HCT116 (cell line): Measurements from ENCODE around the gene RELA.

Source experiments
- POLR2A ChIP-seq: IDR thresholded peaks from 2 replicates; pipeline ENCODE4 v1.7.0; 2011; ENCODE audit warnings: borderline replicate concordance; ENCODE audit not compliant: insufficient read depth, insufficient read length; ENCODE audit errors: extremely low read depth
- SP1 ChIP-seq: IDR thresholded peaks from 2 replicates; pipeline ENCODE4 v1.6.1; 2012; ENCODE audit warnings: low read depth
- YY1 ChIP-seq: IDR thresholded peaks from 2 replicates; pipeline ENCODE4 v1.6.1; 2011; ENCODE audit warnings: low read length, low read depth, moderate library complexity, mild to moderate bottlenecking; ENCODE audit not compliant: insufficient replicate concordance; ENCODE audit errors: extremely low read depth
- TF ChIP-seq, protein P1 (sequence below), 3 experiments: fragments of 200-600 bp in 1 of 3; sonication (generic) in 1 of 3; IDR thresholded peaks in 2 of 3; conservative IDR thresholded peaks in 1 of 3; 2 replicates each; pipeline ENCODE4 v1.5.1; 2012 to 2017; ENCODE audit warnings: low read depth in 2 of 3, low read length in 2 of 3, antibody characterized with exemption in 1 of 3, borderline replicate concordance in 1 of 3, control low read depth in 1 of 3, mild to moderate bottlenecking in 1 of 3, mixed read lengths in 1 of 3, mixed run types in 1 of 3, moderate library complexity in 1 of 3; ENCODE audit not compliant: insufficient read depth in 1 of 3

DNA sequence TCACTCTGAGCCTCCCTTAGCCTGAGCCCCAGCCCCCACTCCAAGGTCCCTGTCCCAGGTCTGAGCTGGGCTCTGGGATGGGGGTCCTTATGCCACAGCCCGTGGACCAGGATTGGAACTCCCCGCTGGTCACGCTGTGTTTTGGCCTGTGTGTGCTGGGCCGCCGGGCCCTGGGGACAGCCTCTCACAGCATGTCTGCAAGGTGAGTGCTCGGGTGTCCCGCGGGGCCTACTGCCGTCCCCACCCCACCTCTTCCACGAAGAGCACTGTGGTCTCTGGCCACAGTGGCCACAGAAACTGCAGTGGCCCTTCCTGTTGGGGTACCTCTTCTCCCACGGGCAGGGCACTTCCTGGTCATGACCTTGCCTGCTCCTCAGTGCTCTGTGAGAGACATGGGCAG, 28.3 kb downstream of the RELA start:
- TF ChIP-seq POLR2A (no peak), YY1 (no peak), SP1 (no peak)
- TF ChIP-seq, protein P1, sequence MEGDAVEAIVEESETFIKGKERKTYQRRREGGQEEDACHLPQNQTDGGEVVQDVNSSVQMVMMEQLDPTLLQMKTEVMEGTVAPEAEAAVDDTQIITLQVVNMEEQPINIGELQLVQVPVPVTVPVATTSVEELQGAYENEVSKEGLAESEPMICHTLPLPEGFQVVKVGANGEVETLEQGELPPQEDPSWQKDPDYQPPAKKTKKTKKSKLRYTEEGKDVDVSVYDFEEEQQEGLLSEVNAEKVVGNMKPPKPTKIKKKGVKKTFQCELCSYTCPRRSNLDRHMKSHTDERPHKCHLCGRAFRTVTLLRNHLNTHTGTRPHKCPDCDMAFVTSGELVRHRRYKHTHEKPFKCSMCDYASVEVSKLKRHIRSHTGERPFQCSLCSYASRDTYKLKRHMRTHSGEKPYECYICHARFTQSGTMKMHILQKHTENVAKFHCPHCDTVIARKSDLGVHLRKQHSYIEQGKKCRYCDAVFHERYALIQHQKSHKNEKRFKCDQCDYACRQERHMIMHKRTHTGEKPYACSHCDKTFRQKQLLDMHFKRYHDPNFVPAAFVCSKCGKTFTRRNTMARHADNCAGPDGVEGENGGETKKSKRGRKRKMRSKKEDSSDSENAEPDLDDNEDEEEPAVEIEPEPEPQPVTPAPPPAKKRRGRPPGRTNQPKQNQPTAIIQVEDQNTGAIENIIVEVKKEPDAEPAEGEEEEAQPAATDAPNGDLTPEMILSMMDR (IDR thresholded peaks at IDR 0.05 in 2 of 3, conservative IDR thresholded peaks at IDR 0.05 in 1 of 3; ENCODE audit: borderline replicate concordance in 1 of 3, insufficient read depth in 1 of 3, low read depth in 2 of 3, low read length in 2 of 3), result no peak
